SK-N-SH treated with all-trans-retinoic acid at 6 μM for 48 hours (cell line): Measurements from ENCODE around the gene SIM2.

Source experiments
- ATAC-seq: fragments of 200-7000 bp; cut with Tn5 transposase; 3 replicates; pipeline ENCODE4 v1.9.1; 2020; ENCODE audit warnings: mild to moderate bottlenecking, moderate library complexity
- ARNTL ChIP-seq: fragments of 450-650 bp; formaldehyde crosslinking; IDR thresholded peaks from 2 replicates; pipeline ENCODE4 v1.5.0; 2020; ENCODE audit warnings: low read depth, mild to moderate bottlenecking, moderate library complexity, borderline replicate concordance
- BACH2 ChIP-seq: fragments of 250-450 bp; sonication (Bioruptor Pico); IDR thresholded peaks from 2 replicates; pipeline ENCODE4 v1.9.0; 2021; ENCODE audit warnings: mild to moderate bottlenecking, borderline replicate concordance
- ESRRG ChIP-seq: fragments of 250-450 bp; sonication (Bioruptor Pico); IDR thresholded peaks from 2 replicates; pipeline ENCODE4 v1.6.1; 2021; ENCODE audit warnings: mild to moderate bottlenecking
- ISL1 ChIP-seq: fragments of 250-450 bp; sonication (Bioruptor Pico); IDR thresholded peaks from 2 replicates; pipeline ENCODE4 v2.1.2; 2022; ENCODE audit warnings: mild to moderate bottlenecking, moderate library complexity
- PPARA ChIP-seq: fragments of 250-450 bp; sonication (Bioruptor Pico); IDR thresholded peaks from 2 replicates; pipeline ENCODE4 v1.5.0; 2020; ENCODE audit warnings: mild to moderate bottlenecking, borderline replicate concordance
- RARB ChIP-seq: fragments of 250-450 bp; sonication (Bioruptor Pico); IDR thresholded peaks from 2 replicates; pipeline ENCODE4 v1.8.0; 2021; ENCODE audit warnings: mild to moderate bottlenecking, moderate library complexity
- SNAI2 ChIP-seq: fragments of 250-450 bp; sonication (Bioruptor Pico); IDR thresholded peaks from 2 replicates; pipeline ENCODE4 v1.5.0; 2020; ENCODE audit warnings: mild to moderate bottlenecking, moderate library complexity
- TOX ChIP-seq: fragments of 250-450 bp; sonication (Bioruptor Pico); IDR thresholded peaks from 2 replicates; pipeline ENCODE4 v1.8.0; 2021; ENCODE audit warnings: mild to moderate bottlenecking, moderate library complexity, borderline replicate concordance
- TSHZ2 ChIP-seq: fragments of 250-450 bp; sonication (Bioruptor Pico); IDR thresholded peaks from 2 replicates; pipeline ENCODE4 v1.5.0; 2020; ENCODE audit warnings: mild to moderate bottlenecking, moderate library complexity
- ZC3H10 ChIP-seq: fragments of 250-450 bp; sonication (Bioruptor Pico); IDR thresholded peaks from 2 replicates; pipeline ENCODE4 v1.5.1; 2021; ENCODE audit warnings: mild to moderate bottlenecking, moderate library complexity
- ZFP3 ChIP-seq: fragments of 250-450 bp; sonication (Bioruptor Pico); IDR thresholded peaks from 2 replicates; pipeline ENCODE4 v1.5.0; 2020; ENCODE audit warnings: mild to moderate bottlenecking, moderate library complexity
- ZFP30 ChIP-seq: fragments of 450-650 bp; formaldehyde crosslinking; IDR thresholded peaks from 2 replicates; pipeline ENCODE4 v1.5.0; 2022; ENCODE audit warnings: mild to moderate bottlenecking, moderate library complexity
- ZNF565 ChIP-seq: fragments of 450-650 bp; formaldehyde crosslinking; conservative IDR thresholded peaks from 2 replicates; pipeline ENCODE4 v1.5.0; 2020; ENCODE audit warnings: low read depth, mild to moderate bottlenecking, moderate library complexity
- ZNF70 ChIP-seq: fragments of 450-650 bp; formaldehyde crosslinking; IDR thresholded peaks from 2 replicates; pipeline ENCODE4 v1.5.0; 2020; ENCODE audit warnings: mild to moderate bottlenecking, moderate library complexity
- ZNF8 ChIP-seq: fragments of 450-650 bp; formaldehyde crosslinking; IDR thresholded peaks from 2 replicates; pipeline ENCODE4 v1.5.0; 2020; ENCODE audit warnings: mild to moderate bottlenecking, moderate library complexity
- TF ChIP-seq, protein P1 (sequence below): fragments of 250-450 bp; sonication (Bioruptor Pico); IDR thresholded peaks from 2 replicates; pipeline ENCODE4 v1.5.1; 2021; ENCODE audit warnings: mild to moderate bottlenecking, moderate library complexity
- TF ChIP-seq, protein P2 (sequence below): fragments of 250-450 bp; sonication (Bioruptor Pico); IDR thresholded peaks from 2 replicates; pipeline ENCODE4 v1.5.1; 2020; ENCODE audit warnings: low read depth, mild to moderate bottlenecking, moderate library complexity
- TF ChIP-seq, protein P3 (sequence below): fragments of 250-450 bp; sonication (Bioruptor Pico); IDR thresholded peaks from 2 replicates; pipeline ENCODE4 v1.8.0; 2020; ENCODE audit warnings: mild to moderate bottlenecking, moderate library complexity, borderline replicate concordance

SIM2 gene

DNA sequence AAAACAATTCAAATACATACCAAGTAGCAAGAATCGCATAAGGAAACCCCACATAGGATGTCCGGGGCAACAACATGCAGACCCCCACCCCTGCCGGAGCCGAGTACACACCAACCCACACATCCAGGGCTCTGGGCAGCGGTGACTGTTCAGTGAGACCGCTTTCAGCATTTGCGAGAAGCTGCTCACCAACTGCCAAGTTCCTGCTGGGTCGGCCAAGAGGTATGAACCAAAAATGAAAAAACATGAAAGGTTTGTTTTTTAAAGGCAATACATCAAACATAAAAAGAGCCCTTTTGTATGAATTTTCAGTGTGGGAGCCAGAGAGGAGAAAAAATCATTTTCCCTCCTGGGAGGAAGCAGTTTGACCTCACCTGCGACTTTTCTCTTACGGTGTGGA, 92.3 kb downstream of the SIM2 start:
- TF ChIP-seq, protein P1, sequence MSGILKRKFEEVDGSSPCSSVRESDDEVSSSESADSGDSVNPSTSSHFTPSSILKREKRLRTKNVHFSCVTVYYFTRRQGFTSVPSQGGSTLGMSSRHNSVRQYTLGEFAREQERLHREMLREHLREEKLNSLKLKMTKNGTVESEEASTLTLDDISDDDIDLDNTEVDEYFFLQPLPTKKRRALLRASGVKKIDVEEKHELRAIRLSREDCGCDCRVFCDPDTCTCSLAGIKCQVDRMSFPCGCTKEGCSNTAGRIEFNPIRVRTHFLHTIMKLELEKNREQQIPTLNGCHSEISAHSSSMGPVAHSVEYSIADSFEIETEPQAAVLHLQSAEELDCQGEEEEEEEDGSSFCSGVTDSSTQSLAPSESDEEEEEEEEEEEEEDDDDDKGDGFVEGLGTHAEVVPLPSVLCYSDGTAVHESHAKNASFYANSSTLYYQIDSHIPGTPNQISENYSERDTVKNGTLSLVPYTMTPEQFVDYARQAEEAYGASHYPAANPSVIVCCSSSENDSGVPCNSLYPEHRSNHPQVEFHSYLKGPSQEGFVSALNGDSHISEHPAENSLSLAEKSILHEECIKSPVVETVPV (CRISPR knock-in tag), result no peak
- TF ChIP-seq ZNF565 (no peak), ZNF8 (CRISPR knock-in tag) (no peak), RARB (CRISPR knock-in tag) (no peak), BACH2 (no peak), ARNTL (CRISPR knock-in tag) (no peak), ZFP3 (no peak), PPARA (no peak), ESRRG (CRISPR knock-in tag) (no peak), ISL1 (CRISPR knock-in tag) (no peak), ZFP30 (CRISPR knock-in tag) (no peak), SNAI2 (no peak), TSHZ2 (no peak)
- TF ChIP-seq, protein P2, sequence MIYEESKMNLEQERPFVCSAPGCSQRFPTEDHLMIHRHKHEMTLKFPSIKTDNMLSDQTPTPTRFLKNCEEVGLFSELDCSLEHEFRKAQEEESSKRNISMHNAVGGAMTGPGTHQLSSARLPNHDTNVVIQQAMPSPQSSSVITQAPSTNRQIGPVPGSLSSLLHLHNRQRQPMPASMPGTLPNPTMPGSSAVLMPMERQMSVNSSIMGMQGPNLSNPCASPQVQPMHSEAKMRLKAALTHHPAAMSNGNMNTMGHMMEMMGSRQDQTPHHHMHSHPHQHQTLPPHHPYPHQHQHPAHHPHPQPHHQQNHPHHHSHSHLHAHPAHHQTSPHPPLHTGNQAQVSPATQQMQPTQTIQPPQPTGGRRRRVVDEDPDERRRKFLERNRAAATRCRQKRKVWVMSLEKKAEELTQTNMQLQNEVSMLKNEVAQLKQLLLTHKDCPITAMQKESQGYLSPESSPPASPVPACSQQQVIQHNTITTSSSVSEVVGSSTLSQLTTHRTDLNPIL (CRISPR knock-in tag), result no peak
- no peak for ATAC-seq

DNA sequence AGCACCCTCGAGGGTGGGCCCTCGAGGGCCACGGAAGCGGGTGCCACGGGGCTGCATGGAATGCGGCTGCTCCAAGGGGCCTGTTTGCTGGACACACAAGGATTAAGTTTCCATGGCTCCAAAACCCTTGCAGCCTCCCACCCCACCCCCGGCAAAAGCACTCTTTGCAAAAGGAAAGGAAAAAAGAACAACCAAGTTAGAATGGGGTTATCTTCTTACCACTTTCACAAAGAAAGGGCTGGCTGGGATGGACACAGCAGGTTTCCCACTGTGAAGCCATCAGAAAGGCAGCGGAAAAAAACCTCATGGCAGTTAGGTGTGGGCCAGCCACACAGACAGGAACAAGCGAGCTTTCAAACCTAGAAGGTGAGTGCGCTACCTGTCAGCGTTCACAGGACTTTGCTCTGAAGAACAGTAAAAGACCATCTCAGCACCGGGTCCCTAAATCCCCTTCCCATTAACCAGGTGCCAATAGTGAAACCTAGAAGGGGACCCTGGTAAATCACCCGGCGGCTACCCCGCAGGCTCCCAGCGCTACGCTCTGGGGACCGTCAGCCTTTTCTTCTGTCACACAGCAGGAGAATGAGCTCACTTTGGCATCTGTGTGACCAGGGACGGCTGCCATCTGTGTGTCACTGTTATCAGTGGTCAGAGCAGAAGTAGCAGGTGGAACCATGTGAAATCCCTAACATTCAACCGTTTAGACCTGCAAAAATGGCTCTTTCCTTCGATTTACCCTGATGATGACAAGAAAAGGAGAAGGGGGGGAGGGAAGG, 93.0 kb downstream of the SIM2 start:
- no peak for ATAC-seq
- TF ChIP-seq, protein P1 (CRISPR knock-in tag), result no peak
- TF ChIP-seq, protein P3, sequence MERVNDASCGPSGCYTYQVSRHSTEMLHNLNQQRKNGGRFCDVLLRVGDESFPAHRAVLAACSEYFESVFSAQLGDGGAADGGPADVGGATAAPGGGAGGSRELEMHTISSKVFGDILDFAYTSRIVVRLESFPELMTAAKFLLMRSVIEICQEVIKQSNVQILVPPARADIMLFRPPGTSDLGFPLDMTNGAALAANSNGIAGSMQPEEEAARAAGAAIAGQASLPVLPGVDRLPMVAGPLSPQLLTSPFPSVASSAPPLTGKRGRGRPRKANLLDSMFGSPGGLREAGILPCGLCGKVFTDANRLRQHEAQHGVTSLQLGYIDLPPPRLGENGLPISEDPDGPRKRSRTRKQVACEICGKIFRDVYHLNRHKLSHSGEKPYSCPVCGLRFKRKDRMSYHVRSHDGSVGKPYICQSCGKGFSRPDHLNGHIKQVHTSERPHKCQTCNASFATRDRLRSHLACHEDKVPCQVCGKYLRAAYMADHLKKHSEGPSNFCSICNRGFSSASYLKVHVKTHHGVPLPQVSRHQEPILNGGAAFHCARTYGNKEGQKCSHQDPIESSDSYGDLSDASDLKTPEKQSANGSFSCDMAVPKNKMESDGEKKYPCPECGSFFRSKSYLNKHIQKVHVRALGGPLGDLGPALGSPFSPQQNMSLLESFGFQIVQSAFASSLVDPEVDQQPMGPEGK, result no peak
- TF ChIP-seq, all 23 proteins: peak for 0

DNA sequence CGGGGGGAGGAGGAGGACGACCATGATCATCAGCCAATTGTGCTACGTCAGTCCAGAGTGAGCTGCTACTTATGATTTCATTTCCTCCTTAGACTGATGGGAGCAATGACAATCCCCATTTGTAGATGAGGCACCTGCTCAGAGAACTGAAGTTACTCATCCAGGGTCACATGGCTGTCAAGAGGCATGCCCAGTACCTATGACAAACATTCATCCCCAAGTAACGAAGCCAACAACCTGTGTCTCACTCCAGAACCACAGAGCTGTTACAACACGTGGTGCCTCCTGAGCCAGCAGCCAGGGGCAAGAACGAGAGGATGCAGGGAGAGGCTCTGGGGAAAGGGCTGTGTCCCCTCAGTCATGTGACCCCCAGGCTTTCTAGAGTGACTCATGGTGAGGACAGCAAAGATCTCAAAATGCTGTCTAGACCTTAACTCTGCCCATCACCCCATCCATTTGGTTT, 93.6 kb downstream of the SIM2 start:
- no peak for ATAC-seq
- TF ChIP-seq ZFP3 (no peak), TOX (CRISPR knock-in tag) (no peak), ZNF70 (CRISPR knock-in tag) (no peak), ARNTL (CRISPR knock-in tag) (no peak), ZNF8 (CRISPR knock-in tag) (no peak), RARB (CRISPR knock-in tag) (no peak), ISL1 (CRISPR knock-in tag) (no peak), ZC3H10 (CRISPR knock-in tag) (no peak), PPARA (no peak), SNAI2 (no peak)
- TF ChIP-seq, protein P2 (CRISPR knock-in tag), result no peak
- TF ChIP-seq, protein P1 (CRISPR knock-in tag), result no peak
- TF ChIP-seq, all 23 proteins: peak for 0
